Measurements from ENCODE around the gene SCO2.

Gene SCO2

GRCh38 chr22:50474710-50475651 is 50.4 kb downstream of the SCO2 start, which contains the start of gene SBF1:
Gene SBF1 (minus strand): TSS chr22:50475035. CDS start chr22:50474840, 195 bp downstream.
- peak; percentile 91 for DNase-seq

- peak; percentile 61 for DNase-seq
These were observed 51.3 kb downstream of the SCO2 start for GRCh38 chr22:50473855-50474671.

Data from EL (cell line).